H1 (cell line): ENCODE data around the gene ANKRD11. TPM values are rescaled to one million over a fixed set of nuclear protein-coding genes. Genes with fewer than 3 reads are reported as not detected.
"Not testable (repeated sequence)": the region's sequence is repeated elsewhere in the genome, so short reads cannot be mapped to it uniquely, and the experiment has no call there.

Experiments
- CTCF ChIA-PET: fragments of 300-600 bp; sonication (Branson Sonifier 250); formaldehyde crosslinking; loops from one replicate; lab custom pipeline; 2021; ENCODE audit not compliant: partially characterized antibody; lab: Charles Lee
- POLR2A ChIA-PET: fragments of 300-600 bp; sonication (Branson Sonifier 250); formaldehyde crosslinking; loops from one replicate; lab custom pipeline; 2021; ENCODE audit warnings: inconsistent platforms; ENCODE audit not compliant: partially characterized antibody; lab: Charles Lee
- DNase-seq, 2 experiments: peaks; one replicate each; pipeline versions ENCODE4 v3.0.0 to v3.0.0-alpha.2; 2010 to 2022; ENCODE audit warnings: low spot score in 2 of 2, low read depth in 1 of 2, mixed read lengths in 1 of 2
- FAIRE-seq: peaks from 2 replicates; lab custom pipeline; 2011; peaks lifted over from hg19 to GRCh38; lab: Jason Lieb, UNC
- H2AFZ ChIP-seq: 2 replicates; pipeline ENCODE4 v1.8.1; 2012; ENCODE audit warnings: low read length, inconsistent platforms
- H2AK5ac ChIP-seq: 2 replicates; pipeline ENCODE4 v1.6.1; 2013; ENCODE audit warnings: low read depth, low read length
- H2BK120ac ChIP-seq: replicated peaks from 2 replicates; pipeline ENCODE3; 2013; ENCODE audit warnings: low read depth, low read length, inconsistent platforms
- H2BK12ac ChIP-seq: 2 replicates; pipeline ENCODE4 v1.6.1; 2013; ENCODE audit warnings: low read depth, low read length
- H2BK15ac ChIP-seq: 2 replicates; pipeline ENCODE4 v1.6.1; 2013; ENCODE audit warnings: low read length
- H2BK20ac ChIP-seq: 2 replicates; pipeline ENCODE4 v1.6.1; 2013; ENCODE audit warnings: low read length
- H2BK5ac ChIP-seq: 2 replicates; pipeline ENCODE4 v1.6.1; 2013; ENCODE audit warnings: low read depth, low read length
- H3K14ac ChIP-seq: 2 replicates; pipeline ENCODE4 v1.6.1; 2013; ENCODE audit warnings: inconsistent platforms; ENCODE audit not compliant: insufficient read length
- H3K18ac ChIP-seq: 2 replicates; pipeline ENCODE4 v1.6.1; 2013; ENCODE audit warnings: low read length; ENCODE audit errors: extremely low read depth
- H3K23ac ChIP-seq: 2 replicates; pipeline ENCODE4 v1.6.1; 2013; ENCODE audit warnings: inconsistent platforms; ENCODE audit not compliant: insufficient read length
- H3K23me2 ChIP-seq: 2 replicates; pipeline ENCODE4 v1.6.1; 2013; ENCODE audit warnings: low read depth, low read length
- H3K27ac ChIP-seq: 2 replicates; pipeline ENCODE4 v1.6.1; 2011; ENCODE audit warnings: low read depth, low read length, inconsistent platforms
- H3K27me3 ChIP-seq, 4 experiments: replicated peaks in 1 of 4; 1 replicate in 1 of 4; 2 replicates in 3 of 4; pipeline versions ENCODE4 v1.6.1 to v1.8.1; 2011 to 2013; ENCODE audit warnings: low read length in 3 of 4, mild to moderate bottlenecking in 3 of 4, inconsistent platforms in 2 of 4, mixed read lengths in 2 of 4, moderate library complexity in 1 of 4; ENCODE audit not compliant: control insufficient read depth in 3 of 4, insufficient read depth in 3 of 4; ENCODE audit errors: extremely low read depth in 1 of 4
- H3K36me3 ChIP-seq, 4 experiments: 2 replicates each; pipeline versions ENCODE4 v1.6.1 to v1.8.1; 2011 to 2013; ENCODE audit warnings: mild to moderate bottlenecking in 4 of 4, low read length in 3 of 4, moderate library complexity in 2 of 4, control low read depth in 1 of 4, inconsistent platforms in 1 of 4; ENCODE audit not compliant: insufficient read depth in 4 of 4, control insufficient read depth in 2 of 4
- H3K4ac ChIP-seq: replicated peaks from 2 replicates; pipeline ENCODE3; 2013; ENCODE audit warnings: low read length, low read depth, mixed read lengths, inconsistent platforms; ENCODE audit not compliant: insufficient read length
- H3K4me1 ChIP-seq, 4 experiments: replicated peaks in 1 of 4; 1 replicate in 1 of 4; 2 replicates in 3 of 4; pipeline versions ENCODE4 v1.6.1 to v1.8.1; 2011 to 2013; ENCODE audit warnings: low read length in 3 of 4, inconsistent platforms in 2 of 4, mixed read lengths in 1 of 4; ENCODE audit not compliant: insufficient read depth in 4 of 4, control insufficient read depth in 3 of 4
- H3K4me2 ChIP-seq, 2 experiments: 2 replicates each; pipeline versions ENCODE4 v1.6.1 to v1.8.1; 2011 to 2013; ENCODE audit warnings: low read depth in 2 of 2, low read length in 2 of 2, control low read depth in 1 of 2, inconsistent platforms in 1 of 2, mild to moderate bottlenecking in 1 of 2; ENCODE audit not compliant: insufficient read depth in 1 of 2
- H3K4me3 ChIP-seq, 4 experiments: fragments of 200-600, 300-600 bp in 1 of 4; sonication (generic), shearing (Covaris generic), sonication (Bioruptor Twin) in 1 of 4; 2 replicates each; pipeline versions ENCODE4 v1.5.1 to v1.8.1; 2011 to 2016; ENCODE audit warnings: low read length in 4 of 4, low read depth in 3 of 4, control low read depth in 2 of 4, inconsistent platforms in 2 of 4, mild to moderate bottlenecking in 2 of 4, mixed read lengths in 1 of 4, moderate library complexity in 1 of 4; ENCODE audit not compliant: insufficient read depth in 2 of 4; ENCODE audit errors: extremely low read depth in 1 of 4
- H3K56ac ChIP-seq: replicated peaks from 2 replicates; pipeline ENCODE3; 2013; ENCODE audit warnings: low read depth, mild to moderate bottlenecking, mixed read lengths, low read length, inconsistent platforms; ENCODE audit not compliant: insufficient read length
- H3K79me1 ChIP-seq: 2 replicates; pipeline ENCODE4 v1.6.1; 2013; ENCODE audit warnings: low read depth, low read length, control low read depth
- H3K79me2 ChIP-seq, 2 experiments: 2 replicates each; pipeline versions ENCODE4 v1.6.1 to v1.8.1; 2012 to 2013; ENCODE audit warnings: low read length in 2 of 2, mild to moderate bottlenecking in 2 of 2, inconsistent platforms in 1 of 2; ENCODE audit not compliant: insufficient read depth in 2 of 2, control insufficient read depth in 1 of 2
- H3K9ac ChIP-seq, 4 experiments: replicated peaks in 1 of 4; 1 replicate in 1 of 4; 2 replicates in 3 of 4; pipeline versions ENCODE4 v1.6.1 to v1.8.1; 2011 to 2013; ENCODE audit warnings: low read depth in 3 of 4, low read length in 3 of 4, control low read depth in 2 of 4, mild to moderate bottlenecking in 2 of 4, moderate library complexity in 2 of 4, inconsistent platforms in 1 of 4; ENCODE audit errors: extremely low read depth in 1 of 4
- H3K9me3 ChIP-seq, 2 experiments: 2 replicates each; pipeline versions ENCODE4 v1.6.1 to v1.8.1; 2012 to 2013; ENCODE audit warnings: mild to moderate bottlenecking in 2 of 2, moderate library complexity in 2 of 2, control low read depth in 1 of 2, inconsistent platforms in 1 of 2, low read depth in 1 of 2, low read length in 1 of 2, mixed read lengths in 1 of 2; ENCODE audit not compliant: insufficient read depth in 2 of 2
- H4K20me1 ChIP-seq, 2 experiments: replicated peaks in 1 of 2; 2 replicates each; pipeline versions ENCODE3 to v1.8.1; 2011 to 2013; ENCODE audit warnings: inconsistent platforms in 2 of 2, low read length in 2 of 2, mild to moderate bottlenecking in 1 of 2; ENCODE audit not compliant: insufficient read depth in 2 of 2, control insufficient read depth in 1 of 2
- H4K5ac ChIP-seq: 2 replicates; pipeline ENCODE4 v1.6.1; 2013; ENCODE audit warnings: low read length, low read depth, mixed read lengths, inconsistent platforms; ENCODE audit not compliant: insufficient read length
- H4K8ac ChIP-seq: 2 replicates; pipeline ENCODE4 v1.8.0; 2013; ENCODE audit warnings: mild to moderate bottlenecking, moderate library complexity, low read length, inconsistent platforms; ENCODE audit not compliant: insufficient read depth; ENCODE audit errors: extremely low read depth
- H4K91ac ChIP-seq: replicated peaks from 2 replicates; pipeline ENCODE3; 2013; ENCODE audit warnings: low read length, mixed read lengths, inconsistent platforms; ENCODE audit not compliant: insufficient read length
- WGBS, 2 experiments: shearing (Covaris generic) in 1 of 2; methylation state at CpG; one replicate each; pipeline versions ENCODE4 v1.1.6 to v1.1.7; 2013 to 2015; ENCODE audit warnings: low lambda C conversion rate in 2 of 2, mixed read lengths in 2 of 2, inconsistent platforms in 1 of 2, low coverage in 1 of 2, missing lambda C conversion rate in 1 of 2; ENCODE audit not compliant: insufficient replicate concordance in 2 of 2, insufficient coverage in 1 of 2, insufficient read length in 1 of 2; ENCODE audit errors: extremely low coverage in 1 of 2, missing lambda C conversion rate in 1 of 2; 5-methylcytosine and 5-hydroxymethylcytosine counted together
- polyA plus RNA-seq, 7 experiments: library from polyadenylated mRNA; depleted of rRNA in 3 of 7; stranded (reverse) in 5 of 7; unstranded in 2 of 7; fragments of >200 nt in 5 of 7; fragments of 200-250 nt in 2 of 7; gene quantifications; 1 replicate in 5 of 7; 2 replicates in 1 of 7; 4 replicates in 1 of 7; pipeline versions ENCODE4 v1.2.1 to v1.2.3, GENCODE V29; 2011 to 2013; ENCODE audit warnings: missing spikeins in 2 of 7, mixed read lengths in 2 of 7
- total RNA-seq: library from RNA; stranded (reverse); fragmentation: NEBNext Ultra II Directional; extraction: Animal tissue kit (Norgen Biotek cat#: 25700); gene quantifications from 2 replicates; pipeline ENCODE4 v1.2.1, GENCODE V29; 2021

The ANKRD11 gene
- total and polyA plus RNA-seq, 2 of the 8 experiments (the other 6 are each of a cell fraction or from before 2014, with no cell fraction given) = 46.5 to 142 TPM

DNA sequence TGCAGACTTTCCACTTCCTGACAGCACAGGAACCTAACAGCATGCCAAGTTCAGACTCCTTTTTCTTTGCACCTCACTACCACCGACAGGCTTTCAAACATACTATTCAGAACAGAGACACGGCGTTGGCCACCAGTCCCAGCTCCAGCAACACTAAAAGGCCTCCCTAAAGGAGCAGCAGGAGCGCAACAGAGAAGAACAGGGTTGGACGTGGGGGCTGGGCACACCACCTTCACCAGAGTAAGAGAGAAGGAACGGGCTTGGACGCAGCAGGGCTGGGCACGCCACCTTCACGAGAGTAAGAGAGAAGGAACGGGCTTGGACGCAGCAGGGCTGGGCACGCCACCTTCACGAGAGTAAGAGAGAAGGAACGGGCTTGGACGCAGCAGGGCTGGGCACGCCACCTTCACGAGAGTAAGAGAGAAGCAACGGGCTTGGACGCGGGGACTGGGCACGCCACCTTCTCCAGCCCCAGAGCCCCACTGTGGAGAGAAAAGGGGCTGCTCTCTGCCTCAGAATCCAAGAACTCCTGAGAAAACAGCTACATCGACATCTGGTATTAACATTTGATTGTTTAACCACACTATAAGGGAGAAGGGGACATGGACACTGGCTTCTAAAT, 56.9 kb downstream of the ANKRD11 start:
- not testable (repeated sequence) for H3K4me2 ChIP-seq, H2BK20ac ChIP-seq, H3K9ac ChIP-seq, H2BK120ac ChIP-seq, H4K8ac ChIP-seq, DNase-seq, H3K4ac ChIP-seq, FAIRE-seq, H2AFZ ChIP-seq, H4K91ac ChIP-seq, H3K36me3 ChIP-seq, H2BK15ac ChIP-seq, H4K5ac ChIP-seq, H3K27me3 ChIP-seq, H3K23me2 ChIP-seq, H3K23ac ChIP-seq, H2BK5ac ChIP-seq, H3K18ac ChIP-seq, H3K56ac ChIP-seq, H2AK5ac ChIP-seq, H2BK12ac ChIP-seq, H3K9me3 ChIP-seq, H3K4me3 ChIP-seq, H3K27ac ChIP-seq, H3K14ac ChIP-seq
- ChIA-PET POLR2A (interaction anchor here (0.6 to 5.5 kb wide), 5 partner anchors 10 to 55 kb away, joined by 4 to 21 read pairs (median 8); no protein-coding TSS in a partner anchor), CTCF (interaction anchor here (0.7 to 1.8 kb wide), 3 partner anchors 13 to 145 kb away, joined by 3 to 4 read pairs (median 3); no protein-coding TSS in a partner anchor)
- 92% methylated on average over 22 of the region's 22 CpGs; no CpG with 5 or more reads in 1 of the 2 experiments for WGBS, 2 experiments
- peaks cover 3 to 26% (median 9%) of the 10 kb centered on the region in 4 experiments for H3K4me1 ChIP-seq
- peaks cover 42% of the 10 kb centered on the region for H3K79me1 ChIP-seq
- H4K20me1 ChIP-seq = peaks cover 54 to 55% of the 10 kb centered on the region in 2 experiments
- peaks cover 53 to 87% of the 10 kb centered on the region in 2 experiments for H3K79me2 ChIP-seq
